Activated naive CD4-positive, alpha-beta T cell treated with anti-CD3 and anti-CD28 coated beads for 36 hours (primary cell): Measurements from ENCODE around the gene ARHGEF40. TPM values are rescaled to one million over a fixed set of nuclear protein-coding genes. Genes with fewer than 3 reads are reported as not detected.

ENCODE experiments used
- CTCF ChIA-PET: fragments of 350-600 bp; sonication (Branson Sonifier 250); formaldehyde crosslinking; loops from one replicate; lab custom pipeline; 2021; ENCODE audit warnings: antibody characterized with exemption; lab: Charles Lee
- DNase-seq: peaks from one replicate; pipeline ENCODE4 v3.0.0-alpha.2; 2020
- H3K27ac Mint-ChIP-seq: one replicate; pipeline ENCODE4 v1.8.0; 2021; ENCODE audit warnings: mild to moderate bottlenecking, mixed read lengths
- H3K27me3 Mint-ChIP-seq: one replicate; pipeline ENCODE4 v1.8.0; 2021; ENCODE audit warnings: low read depth, mixed read lengths
- H3K36me3 Mint-ChIP-seq: one replicate; pipeline ENCODE4 v1.8.0; 2021; ENCODE audit warnings: low read depth, mixed read lengths
- H3K4me1 Mint-ChIP-seq: one replicate; pipeline ENCODE4 v1.8.0; 2021; ENCODE audit warnings: low read depth, mixed read lengths
- H3K4me3 Mint-ChIP-seq: one replicate; pipeline ENCODE4 v1.8.0; 2021; ENCODE audit warnings: mild to moderate bottlenecking, moderate library complexity, mixed read lengths
- H3K9me3 Mint-ChIP-seq: one replicate; pipeline ENCODE4 v1.8.0; 2021; ENCODE audit warnings: mixed read lengths
- intact Hi-C: fragments of 100-400 bp; cut with micrococcal nuclease; formaldehyde crosslinking; loops from one replicate; pipeline ENCODE4 v1.15.1; 2023
- total RNA-seq, 2 experiments: library from RNA; stranded (reverse); gene quantifications; one replicate each; pipeline ENCODE4 v1.2.3, GENCODE V29; 2021

ARHGEF40 gene
- total RNA-seq: not detected

GRCh38 chr14:21070083-21070609 lies at the start of gene ARHGEF40:
Gene ARHGEF40 (plus strand): TSS chr14:21070304. CDS start chr14:21070397, 93 bp downstream.
- Mint-ChIP-seq H3K36me3 (no peaks in the 10 kb centered on the region), H3K27ac (no peak within 1 kb of the TSS), H3K4me3 (peak within 1 kb of the TSS; percentile 65), H3K9me3 (no peaks in the 10 kb centered on the region), H3K27me3 (peaks cover 62% of the 10 kb centered on the region), H3K4me1 (peaks cover 29% of the 10 kb centered on the region)
- CTCF ChIA-PET: interaction anchor here (1.6 to 5.8 kb wide), 6 partner anchors 16 to 100 kb away, joined by 7 to 60 read pairs (median 23); no protein-coding TSS in a partner anchor
- DNase-seq: peak; percentile 19
- intact Hi-C loops: no loop called here

GRCh38 chr14:21020977-21021545 lies 49.0 kb upstream of the ARHGEF40 start:
- DNase-seq: no peak
- H3K4me1 Mint-ChIP-seq: peaks cover 10% of the 10 kb centered on the region
- no peaks in the 10 kb centered on the region for H3K36me3 Mint-ChIP-seq
- no peak overlapping the region for H3K4me3 Mint-ChIP-seq
- no peaks in the 10 kb centered on the region for H3K9me3 Mint-ChIP-seq
- H3K27ac Mint-ChIP-seq: no peak overlapping the region
- CTCF ChIA-PET: interaction anchor here (0.9 to 11.6 kb wide), 8 partner anchors 11 to 84 kb away, joined by 3 to 260 read pairs (median 3); partner anchors contain the start of gene TMEM253
- no peaks in the 10 kb centered on the region for H3K27me3 Mint-ChIP-seq
- intact Hi-C loops: no loop called here

GRCh38 chr14:21022686-21023085 lies 47.4 kb upstream of the ARHGEF40 start:
- Mint-ChIP-seq H3K4me3 (no peak overlapping the region), H3K27me3 (no peaks in the 10 kb centered on the region), H3K27ac (no peak overlapping the region), H3K36me3 (no peaks in the 10 kb centered on the region), H3K9me3 (no peaks in the 10 kb centered on the region), H3K4me1 (peaks cover 10% of the 10 kb centered on the region)
- intact Hi-C loops: no loop called here
- CTCF ChIA-PET: interaction anchor here (0.9 to 1.9 kb wide), 3 partner anchors 17 to 73 kb away, joined by 3 to 15 read pairs (median 4); no protein-coding TSS in a partner anchor
- DNase-seq: no peak

- DNase-seq: no peak
- intact Hi-C loops: no loop called here
- H3K4me1 Mint-ChIP-seq: peaks cover 10% of the 10 kb centered on the region
- H3K27ac Mint-ChIP-seq: no peak overlapping the region
- H3K9me3 Mint-ChIP-seq: no peaks in the 10 kb centered on the region
- no peak overlapping the region for H3K4me3 Mint-ChIP-seq
- CTCF ChIA-PET: interaction anchor here (0.9 to 2.2 kb wide), 4 partner anchors 8 to 73 kb away, joined by 3 to 21 read pairs (median 10); no protein-coding TSS in a partner anchor
- H3K27me3 Mint-ChIP-seq: no peaks in the 10 kb centered on the region
- H3K36me3 Mint-ChIP-seq: no peaks in the 10 kb centered on the region
These were observed 46.9 kb upstream of the ARHGEF40 start for GRCh38 chr14:21023174-21023573.

- H3K9me3 Mint-ChIP-seq: no peaks in the 10 kb centered on the region
- H3K4me3 Mint-ChIP-seq: peak overlapping the region; percentile 72
- H3K27me3 Mint-ChIP-seq: no peaks in the 10 kb centered on the region
- H3K36me3 Mint-ChIP-seq: no peaks in the 10 kb centered on the region
- no peak overlapping the region for H3K27ac Mint-ChIP-seq
- CTCF ChIA-PET: interaction anchor here (1.0 to 2.2 kb wide), 5 partner anchors 9 to 80 kb away, joined by 4 to 21 read pairs (median 7); no protein-coding TSS in a partner anchor
- peaks cover 10% of the 10 kb centered on the region for H3K4me1 Mint-ChIP-seq
- DNase-seq: peak; percentile 37
- intact Hi-C loops: no loop called here
These were observed 46.1 kb upstream of the ARHGEF40 start for GRCh38 chr14:21023817-21024584.

GRCh38 chr14:21024585-21025370 lies 45.3 kb upstream of the ARHGEF40 start, which contains the start of gene NDRG2:
Gene NDRG2 (minus strand): TSS chr14:21025061. CDS start chr14:21023315, 1,746 bp downstream.
- intact Hi-C loops: loop anchor here (1.0 kb wide), 2 partner anchors 35 to 80 kb away; partner anchors contain the start of gene METTL17
- CTCF ChIA-PET: interaction anchor here (1.0 to 2.2 kb wide), 3 partner anchors 10 to 79 kb away, joined by 4 to 21 read pairs (median 7); no protein-coding TSS in a partner anchor
- Mint-ChIP-seq H3K9me3 (no peaks in the 10 kb centered on the region), H3K36me3 (no peaks in the 10 kb centered on the region), H3K4me3 (peak within 1 kb of the TSS; percentile 72), H3K4me1 (peaks cover 10% of the 10 kb centered on the region), H3K27ac (no peak within 1 kb of the TSS), H3K27me3 (no peaks in the 10 kb centered on the region)
- DNase-seq: peak; percentile 68

- Mint-ChIP-seq H3K27ac (no peak overlapping the region), H3K36me3 (no peaks in the 10 kb centered on the region), H3K27me3 (no peaks in the 10 kb centered on the region), H3K4me3 (peak overlapping the region; percentile 67), H3K9me3 (no peaks in the 10 kb centered on the region), H3K4me1 (peaks cover 10% of the 10 kb centered on the region)
- CTCF ChIA-PET: interaction anchor here (1.0 to 1.7 kb wide), 4 partner anchors 11 to 77 kb away, joined by 3 to 7 read pairs (median 4); no protein-coding TSS in a partner anchor
- no peak for DNase-seq
- intact Hi-C loops: loop anchor here (1.0 kb wide), 2 partner anchors 36 to 79 kb away; partner anchors contain the start of gene METTL17
These were observed 44.5 kb upstream of the ARHGEF40 start for GRCh38 chr14:21025371-21026273.

GRCh38 chr14:21026274-21026987 lies 43.7 kb upstream of the ARHGEF40 start:
- H3K4me3 Mint-ChIP-seq: no peak overlapping the region
- no peaks in the 10 kb centered on the region for H3K36me3 Mint-ChIP-seq
- intact Hi-C loops: no loop called here
- H3K9me3 Mint-ChIP-seq: no peaks in the 10 kb centered on the region
- peaks cover 10% of the 10 kb centered on the region for H3K4me1 Mint-ChIP-seq
- no peaks in the 10 kb centered on the region for H3K27me3 Mint-ChIP-seq
- H3K27ac Mint-ChIP-seq: no peak overlapping the region
- CTCF ChIA-PET: interaction anchor here (1.0 to 2.3 kb wide), 6 partner anchors 12 to 79 kb away, joined by 3 to 7 read pairs (median 4); no protein-coding TSS in a partner anchor
- no peak for DNase-seq

- Mint-ChIP-seq H3K4me3 (no peak overlapping the region), H3K36me3 (no peaks in the 10 kb centered on the region), H3K27me3 (no peaks in the 10 kb centered on the region), H3K27ac (no peak overlapping the region), H3K4me1 (peaks cover 10% of the 10 kb centered on the region), H3K9me3 (no peaks in the 10 kb centered on the region)
- CTCF ChIA-PET: interaction anchor here (1.0 to 2.3 kb wide), 5 partner anchors 12 to 78 kb away, joined by 3 to 7 read pairs (median 4); no protein-coding TSS in a partner anchor
- no peak for DNase-seq
- intact Hi-C loops: no loop called here
These were observed 43.2 kb upstream of the ARHGEF40 start for GRCh38 chr14:21026988-21027315.

- H3K4me1 Mint-ChIP-seq: no peaks in the 10 kb centered on the region
- no peak for DNase-seq
- H3K27ac Mint-ChIP-seq: no peak within 1 kb of the TSS
- H3K36me3 Mint-ChIP-seq: no peaks in the 10 kb centered on the region
- intact Hi-C loops: no loop called here
- no peak within 1 kb of the TSS for H3K4me3 Mint-ChIP-seq
- no peaks in the 10 kb centered on the region for H3K27me3 Mint-ChIP-seq
- CTCF ChIA-PET: interaction anchor here (0.8 to 7.4 kb wide), 2 partner anchors 16 to 63 kb away, joined by 3 to 68 read pairs; no protein-coding TSS in a partner anchor
- H3K9me3 Mint-ChIP-seq: no peaks in the 10 kb centered on the region
These were observed 40.2 kb upstream of the ARHGEF40 start, which contains the start of gene TPPP2 for GRCh38 chr14:21029917-21030316. Gene TPPP2 (plus strand): TSS chr14:21030217. CDS start chr14:21030582, 365 bp downstream.
